HCT116 (cell line): Measurements from ENCODE around the gene MAF. TPM values are rescaled to one million over a fixed set of nuclear protein-coding genes. Genes with fewer than 3 reads are reported as not detected.

Experiments
- ATAC-seq: fragments of 200-7000 bp; cut with Tn5 transposase; 2 replicates; pipeline ENCODE4 v1.9.1; 2020; ENCODE audit warnings: mild to moderate bottlenecking, moderate library complexity
- BruUV-seq: library from RNA; stranded (reverse); fragments of 400-500 nt; replicated peaks from 2 replicates; lab custom pipeline; 2021; lab: Mats Ljungman, UMichigan
- CTCF ChIA-PET: fragments of 300-600 bp; sonication (Branson Sonifier 250); formaldehyde crosslinking; loops from one replicate; lab custom pipeline; 2021; ENCODE audit warnings: antibody characterized with exemption; lab: Charles Lee
- POLR2A ChIA-PET: fragments of 300-600, 350-600 bp; sonication (Branson Sonifier 250); formaldehyde crosslinking; loops from one replicate; lab custom pipeline; 2021; ENCODE audit warnings: antibody characterized with exemption; lab: Charles Lee
- RAD21 ChIA-PET, 2 experiments: fragments of 300-600 bp; sonication (Branson Sonifier 250); formaldehyde crosslinking; loops; one replicate each; lab custom pipeline; 2023; ENCODE audit warnings: low total read pairs in 2 of 2; ENCODE audit not compliant: uncharacterized antibody in 2 of 2, unreplicated experiment in 2 of 2, low non-redundant PET in 1 of 2; lab: Charles Lee
- DNase-seq: peaks from one replicate; pipeline ENCODE4 v3.0.0-alpha.2; 2010; ENCODE audit warnings: low read depth, low spot score
- H2AFZ ChIP-seq: fragments of 200-600 bp; shearing (Covaris generic), sonication (generic); 2 replicates; pipeline ENCODE4 v1.6.1; 2017; ENCODE audit warnings: low read depth, mixed run types, mixed read lengths, antibody characterized with exemption, low read length; ENCODE audit not compliant: poor library complexity, severe bottlenecking
- H3K27ac ChIP-seq: 2 replicates; pipeline ENCODE4 v1.5.1; 2012; ENCODE audit warnings: low read depth, low read length
- H3K27me3 ChIP-seq: fragments of 200-600 bp; sonication (generic); 2 replicates; pipeline ENCODE4 v1.6.1; 2016; ENCODE audit warnings: mixed run types, low read length, mixed read lengths; ENCODE audit not compliant: insufficient read depth
- H3K36me3 ChIP-seq, 2 experiments: fragments of 200-500 bp in 1 of 2; fragments of 200-600 bp in 1 of 2; sonication (Bioruptor generic) in 1 of 2; sonication (generic) in 1 of 2; 2 replicates each; pipeline versions ENCODE4 v1.5.1 to v1.6.1; 2014 to 2016; ENCODE audit warnings: low read length in 2 of 2, inconsistent platforms in 1 of 2, mixed read lengths in 1 of 2, mixed run types in 1 of 2; ENCODE audit not compliant: insufficient read depth in 2 of 2, control insufficient read depth in 1 of 2
- H3K4me1 ChIP-seq, 2 experiments: fragments of 200-600 bp in 1 of 2; sonication (generic) in 1 of 2; 2 replicates each; pipeline versions ENCODE4 v1.5.1 to v1.6.1; 2012 to 2017; ENCODE audit warnings: low read length in 2 of 2, inconsistent platforms in 1 of 2, mild to moderate bottlenecking in 1 of 2, mixed read lengths in 1 of 2, mixed run types in 1 of 2, moderate library complexity in 1 of 2; ENCODE audit not compliant: insufficient read depth in 2 of 2, control insufficient read depth in 1 of 2
- H3K4me2 ChIP-seq: fragments of 200-600 bp; sonication (generic); 2 replicates; pipeline ENCODE4 v1.6.1; 2017; ENCODE audit warnings: mixed run types, low read length, mixed read lengths
- H3K4me3 ChIP-seq, 2 experiments: fragments of 200-600 bp in 1 of 2; sonication (generic) in 1 of 2; replicated peaks in 1 of 2; 2 replicates each; pipeline ENCODE4 v1.5.1; 2011 to 2016; ENCODE audit warnings: low read length in 2 of 2, control low read depth in 1 of 2, low read depth in 1 of 2, mild to moderate bottlenecking in 1 of 2, mixed read lengths in 1 of 2, mixed run types in 1 of 2
- H3K79me2 ChIP-seq: fragments of 200-600 bp; sonication (generic); 2 replicates; pipeline ENCODE4 v1.6.1; 2017; ENCODE audit warnings: mild to moderate bottlenecking, mixed run types, low read length, moderate library complexity, mixed read lengths; ENCODE audit not compliant: insufficient read depth
- H3K9ac ChIP-seq: fragments of 200-600 bp; sonication (generic); 2 replicates; pipeline ENCODE4 v1.6.1; 2016; ENCODE audit warnings: low read length, mixed read lengths
- H3K9me2 ChIP-seq: fragments of 200-600 bp; sonication (generic), shearing (Covaris generic); 2 replicates; pipeline ENCODE4 v1.6.1; 2017; ENCODE audit warnings: mixed run types, mild to moderate bottlenecking, moderate library complexity; ENCODE audit not compliant: insufficient read depth
- H3K9me3 ChIP-seq, 2 experiments: fragments of 200-500 bp in 1 of 2; fragments of 200-600 bp in 1 of 2; sonication (Bioruptor generic) in 1 of 2; sonication (generic) in 1 of 2; 2 replicates each; pipeline ENCODE4 v1.6.1; 2014 to 2017; ENCODE audit warnings: low read length in 2 of 2, mixed read lengths in 2 of 2, inconsistent platforms in 1 of 2, low read depth in 1 of 2, mild to moderate bottlenecking in 1 of 2, mixed run types in 1 of 2, moderate library complexity in 1 of 2; ENCODE audit not compliant: control insufficient read depth in 1 of 2, insufficient read depth in 1 of 2
- H4K20me1 ChIP-seq: fragments of 200-600 bp; sonication (generic), shearing (Covaris generic); 2 replicates; pipeline ENCODE4 v1.6.1; 2017; ENCODE audit warnings: mixed run types, mild to moderate bottlenecking, moderate library complexity; ENCODE audit not compliant: insufficient read depth
- EGR1 ChIP-seq: IDR thresholded peaks from 2 replicates; pipeline ENCODE4 v1.6.1; 2012; ENCODE audit warnings: low read depth
- ELF1 ChIP-seq: IDR thresholded peaks from 2 replicates; pipeline ENCODE4 v1.6.1; 2012; ENCODE audit warnings: low read depth, borderline replicate concordance
- EZH2 ChIP-seq: fragments of 200-600 bp; sonication (generic); IDR thresholded peaks from 2 replicates; pipeline ENCODE4 v1.6.1; 2017; ENCODE audit warnings: antibody characterized with exemption, mixed run types
- JUND ChIP-seq: IDR thresholded peaks from 2 replicates; pipeline ENCODE4 v1.6.1; 2012
- POLR2A ChIP-seq: IDR thresholded peaks from 2 replicates; pipeline ENCODE4 v1.7.0; 2011; ENCODE audit warnings: borderline replicate concordance; ENCODE audit not compliant: insufficient read depth, insufficient read length; ENCODE audit errors: extremely low read depth
- POLR2AphosphoS5 ChIP-seq: IDR thresholded peaks from 2 replicates; pipeline ENCODE4 v1.6.1; 2011; ENCODE audit warnings: mild to moderate bottlenecking, low read depth, low read length, moderate library complexity
- RAD21 ChIP-seq: IDR thresholded peaks from 2 replicates; pipeline ENCODE4 v1.6.1; 2012; ENCODE audit warnings: low read depth, mild to moderate bottlenecking
- SRF ChIP-seq: IDR thresholded peaks from 2 replicates; pipeline ENCODE4 v1.6.1; 2012; ENCODE audit warnings: low read depth
- TCF7L2 ChIP-seq: IDR thresholded peaks from 2 replicates; pipeline ENCODE4 v1.7.0; 2011; ENCODE audit warnings: borderline replicate concordance, inconsistent platforms; ENCODE audit not compliant: insufficient read depth, insufficient read length; ENCODE audit errors: extremely low read depth
- YY1 ChIP-seq: IDR thresholded peaks from 2 replicates; pipeline ENCODE4 v1.6.1; 2011; ENCODE audit warnings: low read length, low read depth, moderate library complexity, mild to moderate bottlenecking; ENCODE audit not compliant: insufficient replicate concordance; ENCODE audit errors: extremely low read depth
- intact Hi-C: fragments of 100-400 bp; cut with micrococcal nuclease; formaldehyde crosslinking; loops from 2 replicates; pipeline ENCODE4 v1.10.0; 2022
- total RNA-seq: library from RNA; stranded (reverse); gene quantifications from one replicate; pipeline ENCODE4 v1.2.1, GENCODE V29; 2021; ENCODE audit not compliant: unreplicated experiment
- TF ChIP-seq, protein P1 (sequence below), 3 experiments: fragments of 200-600 bp in 1 of 3; sonication (generic) in 1 of 3; IDR thresholded peaks in 2 of 3; conservative IDR thresholded peaks in 1 of 3; 2 replicates each; pipeline ENCODE4 v1.5.1; 2012 to 2017; ENCODE audit warnings: low read depth in 2 of 3, low read length in 2 of 3, antibody characterized with exemption in 1 of 3, borderline replicate concordance in 1 of 3, control low read depth in 1 of 3, mild to moderate bottlenecking in 1 of 3, mixed read lengths in 1 of 3, mixed run types in 1 of 3, moderate library complexity in 1 of 3; ENCODE audit not compliant: insufficient read depth in 1 of 3

MAF gene
- total RNA-seq, 1 experiment from 2014 or later: 0.27 TPM

DNA sequence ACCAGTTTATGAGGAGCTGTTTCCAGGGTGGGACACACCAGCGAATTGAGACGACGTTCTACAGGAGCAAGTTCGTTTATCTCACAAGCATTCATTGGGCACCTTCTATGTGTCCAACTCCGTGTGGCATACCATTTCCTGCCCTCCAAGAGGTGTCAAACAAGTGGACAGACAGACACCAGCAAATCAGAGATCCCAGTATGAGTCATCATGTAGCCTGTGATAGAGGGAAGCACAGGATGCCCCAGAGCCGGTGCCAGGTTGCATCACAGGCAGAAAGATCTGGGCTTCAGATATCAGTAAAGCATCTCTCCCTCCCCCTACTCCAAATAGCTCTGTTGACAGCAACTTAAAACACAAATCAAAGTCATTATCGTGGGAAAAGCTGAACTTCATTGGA lies 31.8 kb upstream of the MAF start:
- Histone ChIP-seq H3K9ac (no peak overlapping the region), H3K4me2 (no peak overlapping the region), H3K4me1 (no peaks in the 10 kb centered on the region), H3K4me3 (no peak overlapping the region), H3K9me2 (no peaks in the 10 kb centered on the region), H3K27ac (no peak overlapping the region), H3K36me3 (no peaks in the 10 kb centered on the region), H3K9me3 (peaks cover 40 to 64% of the 10 kb centered on the region in 2 experiments; a peak in 2 of 4 replicates), H3K79me2 (no peaks in the 10 kb centered on the region), H3K27me3 (no peaks in the 10 kb centered on the region), H2AFZ (no peak overlapping the region), H4K20me1 (no peaks in the 10 kb centered on the region)
- ATAC-seq (no peak), DNase-seq (no peak)
- CTCF ChIA-PET: no interaction called here
- intact Hi-C loops: no loop called here
- RAD21 ChIA-PET: no interaction called here
- POLR2A ChIA-PET: no interaction called here
- TF ChIP-seq EZH2: no peak
- no peak for TF ChIP-seq EGR1
- TF ChIP-seq POLR2A: no peak
- TF ChIP-seq POLR2AphosphoS5: no peak
- no peak for TF ChIP-seq TCF7L2
- TF ChIP-seq RAD21: no peak
- no peak for TF ChIP-seq SRF
- no peak for TF ChIP-seq YY1
- TF ChIP-seq, protein P1, sequence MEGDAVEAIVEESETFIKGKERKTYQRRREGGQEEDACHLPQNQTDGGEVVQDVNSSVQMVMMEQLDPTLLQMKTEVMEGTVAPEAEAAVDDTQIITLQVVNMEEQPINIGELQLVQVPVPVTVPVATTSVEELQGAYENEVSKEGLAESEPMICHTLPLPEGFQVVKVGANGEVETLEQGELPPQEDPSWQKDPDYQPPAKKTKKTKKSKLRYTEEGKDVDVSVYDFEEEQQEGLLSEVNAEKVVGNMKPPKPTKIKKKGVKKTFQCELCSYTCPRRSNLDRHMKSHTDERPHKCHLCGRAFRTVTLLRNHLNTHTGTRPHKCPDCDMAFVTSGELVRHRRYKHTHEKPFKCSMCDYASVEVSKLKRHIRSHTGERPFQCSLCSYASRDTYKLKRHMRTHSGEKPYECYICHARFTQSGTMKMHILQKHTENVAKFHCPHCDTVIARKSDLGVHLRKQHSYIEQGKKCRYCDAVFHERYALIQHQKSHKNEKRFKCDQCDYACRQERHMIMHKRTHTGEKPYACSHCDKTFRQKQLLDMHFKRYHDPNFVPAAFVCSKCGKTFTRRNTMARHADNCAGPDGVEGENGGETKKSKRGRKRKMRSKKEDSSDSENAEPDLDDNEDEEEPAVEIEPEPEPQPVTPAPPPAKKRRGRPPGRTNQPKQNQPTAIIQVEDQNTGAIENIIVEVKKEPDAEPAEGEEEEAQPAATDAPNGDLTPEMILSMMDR (IDR thresholded peaks at IDR 0.05 in 2 of 3, conservative IDR thresholded peaks at IDR 0.05 in 1 of 3; ENCODE audit: borderline replicate concordance in 1 of 3, insufficient read depth in 1 of 3, low read depth in 2 of 3, low read length in 2 of 3): no peak
- no peak for TF ChIP-seq JUND
- TF ChIP-seq ELF1: no peak
- no TSS peak for BruUV-seq
